Activated T-cell treated with anti-CD3 and anti-CD28 coated beads, Interleukin-2, amount 50 U/mL, for 1 hour (primary cell): ENCODE results near the gene GSTA1.
"Not testable (repeated sequence)": the region's sequence is repeated elsewhere in the genome, so short reads cannot be mapped to it uniquely, and the experiment has no call there.

ENCODE experiments used
- DNase-seq: peaks from one replicate; pipeline ENCODE4 v3.0.0-alpha.2; 2020

The GSTA1 gene

DNA sequence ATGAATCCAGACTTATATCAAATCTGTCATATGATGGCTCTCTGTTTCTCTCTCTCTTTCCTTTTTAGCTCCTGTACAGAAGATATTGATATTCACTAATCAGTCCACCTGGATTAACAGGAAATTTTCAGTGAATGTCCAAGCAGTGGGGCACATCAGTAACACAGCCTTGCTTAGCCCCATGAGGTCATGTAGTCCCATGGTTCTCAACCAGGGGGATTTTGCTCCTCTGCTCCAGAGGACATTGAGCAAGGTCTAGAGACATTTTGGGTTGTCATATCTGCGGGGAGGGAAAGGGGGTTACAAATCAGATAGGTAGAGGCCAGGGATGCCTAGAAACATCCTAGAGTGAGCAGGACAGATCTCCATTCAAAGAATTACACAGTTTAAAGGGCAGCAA lies 810 bp downstream of the GSTA1 start:
- no peak for DNase-seq

DNA sequence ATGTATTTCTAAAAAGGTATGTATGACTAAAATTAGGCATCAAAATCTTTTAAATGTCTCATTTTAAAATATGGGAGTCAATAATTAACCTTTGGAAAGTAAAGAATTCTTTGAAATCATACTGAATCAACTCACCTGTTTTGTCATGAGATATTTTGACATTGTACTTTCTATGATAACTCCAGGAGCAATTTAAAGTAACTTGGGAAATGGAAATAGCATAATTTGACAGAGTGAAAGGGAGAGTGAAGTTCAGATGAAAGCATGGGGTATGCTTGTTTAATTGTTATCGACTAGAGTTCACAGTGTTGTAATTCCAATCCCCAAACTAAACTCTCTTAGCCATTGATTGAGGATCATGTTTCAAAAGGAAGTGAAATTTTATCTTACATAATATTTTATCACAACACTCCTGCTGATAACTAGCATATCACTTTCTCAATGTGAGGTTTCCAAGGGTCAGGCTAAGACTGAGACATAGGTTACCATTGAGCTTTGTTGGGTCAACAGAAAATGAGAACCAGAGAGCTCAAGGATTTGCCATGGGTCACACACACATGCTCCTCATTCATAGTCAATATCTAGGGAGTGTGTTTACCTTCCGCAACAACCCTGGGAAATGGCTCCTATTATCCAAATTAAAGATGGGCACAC lies 2.3 kb downstream of the GSTA1 start:
- no peak for DNase-seq

- not testable (repeated sequence) for DNase-seq
Measured at GRCh38 chr6:52799272-52799671, 4.3 kb downstream of the GSTA1 start.

GRCh38 chr6:52794366-52794765 lies 9.2 kb downstream of the GSTA1 start:
- DNase-seq: not testable (repeated sequence)

DNA sequence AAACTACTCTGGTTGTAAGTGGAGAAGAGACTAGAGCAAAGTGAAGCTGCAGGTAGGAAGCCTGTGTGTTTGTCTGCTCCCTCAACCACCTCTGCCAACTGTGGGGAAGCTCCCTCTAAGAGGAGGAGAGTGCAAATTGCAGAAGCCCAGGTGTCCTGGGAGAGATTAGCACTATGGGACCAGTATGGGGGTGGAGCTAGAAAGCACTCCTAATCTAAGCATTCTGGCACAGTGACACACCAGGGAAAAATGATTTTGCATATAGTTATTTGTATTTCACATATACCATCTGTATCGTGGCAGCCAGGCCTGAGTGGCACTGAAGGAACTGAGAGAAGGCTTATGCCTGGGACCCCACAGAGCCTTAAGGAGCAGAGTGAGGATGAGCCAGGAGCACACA lies 12.8 kb downstream of the GSTA1 start:
- no peak for DNase-seq

DNA sequence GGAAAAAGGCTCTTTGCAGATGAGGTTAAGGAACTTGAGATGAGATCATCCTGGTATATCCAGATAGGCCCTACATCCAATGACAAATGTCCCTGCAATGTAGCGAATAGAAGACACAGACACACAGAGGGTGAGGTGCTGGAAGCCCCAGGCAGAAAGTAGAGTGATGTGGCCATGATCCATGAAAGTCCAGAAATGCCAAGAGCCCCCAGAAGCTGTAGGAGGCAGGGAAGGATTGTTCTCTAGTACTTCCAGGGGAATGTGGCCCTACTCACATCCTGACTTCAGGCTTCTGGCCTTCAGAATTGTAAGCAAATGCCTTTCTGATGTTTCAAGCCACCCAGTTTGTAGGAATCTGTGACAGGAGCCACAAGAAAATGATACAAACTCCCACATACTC lies 14.0 kb downstream of the GSTA1 start:
- DNase-seq: not testable (repeated sequence)

GRCh38 chr6:52788478-52788877 lies 15.1 kb downstream of the GSTA1 start:
- DNase-seq: no peak

- no peak for DNase-seq
Measured at GRCh38 chr6:52787917-52788316, 15.7 kb downstream of the GSTA1 start.

DNA sequence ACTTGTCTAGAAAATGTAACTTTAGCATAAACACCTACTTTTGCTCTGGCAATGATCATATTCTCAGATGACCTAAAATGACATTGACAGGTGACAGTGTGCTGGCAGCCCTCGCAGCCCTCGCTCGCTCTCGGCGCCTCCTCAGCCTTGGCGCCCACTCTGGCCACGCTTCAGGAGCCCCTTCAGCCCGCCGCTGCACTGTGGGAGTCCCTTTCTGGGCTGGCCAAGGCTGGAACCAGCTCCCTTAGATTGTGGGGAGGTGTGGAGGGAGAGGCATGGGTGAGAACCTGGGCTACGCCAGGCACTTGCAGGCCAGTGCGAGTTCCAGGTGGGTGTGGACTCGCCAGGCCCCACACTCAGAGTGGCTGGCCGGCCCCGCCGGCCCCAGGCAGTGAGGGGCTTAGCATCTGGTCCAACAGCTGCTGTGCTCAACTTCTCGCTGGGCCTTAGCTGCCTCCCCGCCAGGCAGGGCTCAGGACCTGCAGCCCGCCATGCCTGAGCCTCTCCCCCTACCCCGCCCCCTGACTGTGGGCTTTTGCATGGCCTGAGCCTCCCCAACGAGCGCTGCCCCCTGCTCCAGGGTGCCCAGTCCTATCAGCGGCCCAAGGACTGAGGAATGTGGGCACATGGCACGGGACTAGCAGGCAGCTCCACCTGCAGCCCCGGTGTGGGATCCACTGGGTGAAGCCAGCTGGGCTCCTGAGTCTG lies 17.2 kb downstream of the GSTA1 start:
- no peak for DNase-seq

- DNase-seq: not testable (repeated sequence)
Measured at GRCh38 chr6:52782696-52783274, 20.8 kb downstream of the GSTA1 start.

DNA sequence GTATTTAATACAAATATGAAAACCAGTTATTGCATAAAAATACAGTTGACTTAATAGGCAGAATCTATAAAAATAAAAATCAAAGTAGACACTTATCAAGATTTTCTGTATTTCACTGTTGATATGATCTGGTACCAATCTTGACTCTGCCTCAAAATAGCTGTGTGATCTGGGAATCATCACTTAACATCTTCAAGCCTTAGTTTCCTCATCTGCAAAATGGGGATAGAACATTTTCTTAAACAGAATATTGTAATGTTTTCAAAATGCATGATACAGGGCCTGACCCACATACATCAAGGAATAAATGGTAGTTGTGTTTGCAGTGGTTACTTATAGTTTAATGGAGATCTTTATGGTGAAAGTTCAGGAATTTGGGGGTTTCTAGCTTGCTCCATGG lies 21.4 kb downstream of the GSTA1 start:
- not testable (repeated sequence) for DNase-seq

GRCh38 chr6:52779237-52779636 lies 24.4 kb downstream of the GSTA1 start:
- no peak for DNase-seq

GRCh38 chr6:52776711-52777351 lies 26.8 kb downstream of the GSTA1 start:
- DNase-seq: not testable (repeated sequence)

DNA sequence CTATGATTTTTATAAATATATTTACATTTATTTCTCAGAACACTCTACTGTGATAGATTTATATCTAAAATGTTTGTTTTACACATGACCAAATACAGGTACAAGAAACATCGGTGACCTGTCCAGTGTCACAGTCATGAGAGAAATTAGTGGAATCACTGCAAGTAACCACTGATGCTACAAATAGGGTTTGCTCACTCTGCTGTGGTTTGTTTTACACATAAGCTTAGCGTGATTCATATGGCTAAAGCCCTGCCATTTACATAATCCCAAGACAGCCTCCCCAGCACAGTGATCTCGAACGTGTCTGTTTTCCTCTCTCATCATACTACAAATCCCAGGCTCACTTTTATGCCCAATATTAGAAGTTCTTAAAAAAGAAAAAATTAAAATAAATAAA lies 34.2 kb downstream of the GSTA1 start:
- not testable (repeated sequence) for DNase-seq

- DNase-seq: not testable (repeated sequence)
Measured at GRCh38 chr6:52767658-52768057, 36.0 kb downstream of the GSTA1 start.

GRCh38 chr6:52763322-52763916 lies 40.2 kb downstream of the GSTA1 start, which contains the start of gene GSTA2:
Gene GSTA2 (minus strand): TSS chr6:52763475. CDS start chr6:52757947, 5,528 bp downstream.
- not testable (repeated sequence) for DNase-seq

DNA sequence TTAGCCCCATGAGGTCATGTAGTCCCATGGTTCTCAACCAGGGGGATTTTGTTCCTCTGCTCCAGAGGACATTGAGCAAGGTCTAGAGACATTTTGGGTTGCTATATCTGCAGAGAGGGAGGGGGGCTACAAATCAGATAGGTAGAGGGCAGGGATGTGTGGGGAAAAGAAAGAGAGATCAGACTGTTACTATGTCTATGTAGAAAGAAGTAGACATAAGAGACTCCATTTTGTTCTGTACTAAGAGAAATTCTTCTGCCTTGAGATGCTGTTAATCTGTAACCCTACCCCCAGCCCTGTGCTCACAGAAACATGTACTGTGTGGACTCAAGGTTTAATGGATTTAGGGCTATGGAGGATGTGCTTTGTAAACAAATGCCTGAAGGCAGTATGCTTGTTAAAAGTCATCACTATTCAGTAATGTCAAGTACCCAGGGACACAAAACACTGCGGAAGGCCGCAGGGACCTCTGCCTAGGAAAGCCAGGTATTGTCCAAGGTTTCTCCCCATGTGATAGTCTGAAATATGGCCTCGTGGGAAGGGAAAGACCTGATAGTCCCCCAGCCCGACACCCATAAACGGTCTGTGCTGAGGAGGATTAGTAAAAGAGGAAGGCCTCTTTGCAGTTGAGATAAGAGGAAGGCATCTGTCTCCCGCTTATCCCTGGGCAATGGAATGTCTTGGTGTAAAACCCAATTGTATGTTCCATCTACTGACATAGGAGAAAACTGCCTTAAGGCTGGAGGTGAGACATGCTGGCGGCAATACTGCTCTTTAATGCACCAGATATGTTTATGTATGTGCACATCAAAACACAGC lies 41.7 kb downstream of the GSTA1 start:
- DNase-seq: not testable (repeated sequence)

DNA sequence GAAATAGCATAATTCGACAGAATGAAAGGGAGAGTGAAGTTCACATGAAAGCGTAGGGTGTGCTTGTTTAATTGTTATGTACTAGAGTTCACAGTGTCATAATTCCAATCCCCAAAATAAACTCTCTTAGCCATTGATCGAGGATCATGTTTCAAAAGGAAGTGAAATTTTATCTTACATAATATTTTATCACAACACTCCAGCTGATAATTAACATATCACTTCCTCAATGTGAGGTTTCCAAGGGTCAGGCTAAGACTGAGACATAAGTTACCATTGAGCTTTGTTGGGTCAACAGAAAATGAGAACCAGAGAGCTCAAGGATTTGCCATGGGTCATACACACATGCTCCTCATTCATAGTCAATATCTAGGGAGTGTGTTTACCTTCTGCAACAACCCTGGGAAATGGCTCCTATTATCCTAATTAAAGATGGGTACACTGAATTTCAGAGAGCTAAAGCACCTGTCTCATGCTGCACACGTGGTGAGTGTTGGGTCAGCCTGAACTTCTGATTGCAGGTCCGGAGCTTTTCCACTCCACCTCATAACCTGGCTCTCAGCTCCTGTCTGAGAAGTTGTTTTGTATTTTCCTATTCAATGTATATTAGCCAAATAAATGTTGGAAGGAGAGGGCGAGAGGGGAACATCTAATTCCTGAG lies 43.4 kb downstream of the GSTA1 start:
- DNase-seq: no peak

DNA sequence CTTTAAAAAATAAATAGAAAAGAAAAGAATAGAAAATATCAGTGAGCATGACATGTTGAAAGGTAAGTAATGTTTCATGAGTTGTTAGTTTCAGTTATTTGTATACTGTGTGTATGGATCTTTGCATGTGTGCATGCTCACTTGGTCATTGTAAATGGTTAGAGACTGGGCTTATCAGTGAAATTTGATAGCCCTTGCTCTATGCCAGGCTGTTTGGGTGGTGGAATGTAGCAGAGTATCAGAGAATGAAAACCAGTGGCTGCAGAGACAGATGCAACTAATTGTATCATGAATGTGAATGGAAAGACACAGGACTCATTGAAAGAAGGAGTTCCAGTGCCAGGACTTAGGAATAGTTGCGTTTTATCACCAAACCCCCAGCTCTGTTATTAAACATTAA lies 44.5 kb downstream of the GSTA1 start:
- DNase-seq: no peak

DNA sequence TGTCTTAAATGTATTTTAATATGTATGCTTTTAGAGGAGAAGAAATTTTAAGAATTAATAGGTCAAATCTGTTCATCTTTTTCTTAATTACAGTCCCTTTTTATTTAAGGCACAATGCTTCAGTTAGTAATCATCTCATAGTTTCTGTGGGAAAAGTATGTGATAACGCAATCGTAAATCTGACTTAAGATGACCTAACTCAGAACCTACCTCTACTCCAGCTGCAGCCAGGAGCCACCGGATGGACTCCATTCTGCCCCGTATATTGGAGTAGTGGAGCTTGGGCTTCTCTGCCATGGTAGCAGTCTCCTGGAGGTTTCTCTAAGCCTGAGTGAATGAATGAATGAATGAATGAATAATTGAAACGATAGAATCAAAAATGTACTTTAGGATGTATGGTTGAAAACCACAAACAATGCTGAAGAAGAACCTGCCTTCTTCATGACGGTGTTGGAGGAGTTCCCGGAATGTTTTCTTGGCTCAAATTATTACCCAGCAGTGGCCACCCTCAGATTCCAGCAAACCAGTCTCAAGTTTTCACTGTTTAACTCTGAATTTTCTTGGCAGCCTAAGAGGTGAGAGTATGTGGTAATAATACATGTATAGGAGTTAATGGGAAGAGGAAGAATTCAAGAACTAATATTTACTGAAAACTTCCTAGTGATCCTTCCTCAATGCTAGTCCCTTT lies 45.8 kb downstream of the GSTA1 start:
- not testable (repeated sequence) for DNase-seq

- no peak for DNase-seq
Measured at GRCh38 chr6:52754443-52754842, 49.2 kb downstream of the GSTA1 start.
